Measurements from ENCODE around the gene DIDO1.

Gene DIDO1

DNA sequence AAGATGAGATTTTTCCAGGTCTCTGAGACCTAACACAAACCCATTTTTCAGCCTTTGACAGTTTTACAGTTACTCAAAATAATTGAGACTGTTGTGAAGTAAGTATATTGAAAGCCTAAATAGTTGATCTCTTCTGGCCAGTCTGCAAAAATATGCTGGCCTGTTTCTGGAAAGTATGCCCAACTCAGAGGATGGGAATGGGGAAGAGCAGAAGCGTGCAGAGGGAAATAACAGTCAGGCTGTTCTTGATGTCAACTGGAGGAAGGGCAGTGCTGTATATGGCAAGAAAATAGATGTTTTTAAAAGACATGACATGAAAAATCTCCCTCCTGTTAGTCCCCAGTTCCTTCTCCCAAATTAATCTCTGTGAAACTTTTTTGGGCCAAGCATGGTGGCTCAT lies 15.5 kb upstream of the DIDO1 start:
- TF ChIP-seq CTCF (IDR thresholded peaks at IDR 0.05) = no peak
- DNase-seq (ENCODE audit: low spot score) = no peak
- Histone ChIP-seq H3K27ac (no peak overlapping the region), H3K4me3 (no peak overlapping the region)

DNA sequence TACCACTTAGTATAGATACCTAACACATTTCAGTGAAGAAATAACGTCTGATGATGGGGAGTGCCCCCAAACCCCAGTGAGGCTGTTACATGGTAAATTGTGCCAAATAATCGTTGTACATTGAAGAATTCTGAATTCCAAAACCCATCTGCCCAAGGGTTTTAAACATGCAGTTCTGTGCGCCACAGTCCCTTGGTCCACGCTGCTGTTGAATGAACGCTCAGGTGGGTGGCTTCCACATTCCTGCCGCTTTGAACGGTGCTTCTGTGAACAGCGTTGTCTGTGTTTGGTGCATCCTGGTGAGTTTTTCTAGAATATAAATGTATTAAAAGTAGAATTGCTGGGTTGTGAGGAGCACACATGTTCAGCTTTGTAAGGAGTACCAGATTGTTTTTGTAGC lies 14.6 kb upstream of the DIDO1 start:
- TF ChIP-seq CTCF (IDR thresholded peaks at IDR 0.05) = no peak
- no peak overlapping the region for H3K4me3 ChIP-seq
- H3K27ac ChIP-seq = no peak overlapping the region
- DNase-seq (ENCODE audit: low spot score) = no peak

GRCh38 chr20:62938105-62938888 lies 12.0 kb upstream of the DIDO1 start, which contains the start of gene GID8:
TSS of gene GID8 (plus strand) at chr20:62938147. CDS start at chr20:62941503, 3,356 bp downstream.
- no peak for TF ChIP-seq CTCF (IDR thresholded peaks at IDR 0.05)
- peak within 1 kb of the TSS; percentile 93 for H3K4me3 ChIP-seq
- H3K27ac ChIP-seq = peak within 1 kb of the TSS; percentile 85 to 97
- no peak for DNase-seq (ENCODE audit: low spot score)

GRCh38 chr20:62937268-62938104 lies 11.2 kb upstream of the DIDO1 start:
- peak; percentile 97 for DNase-seq (ENCODE audit: low spot score)
- Histone ChIP-seq H3K27ac (peak overlapping the region; percentile 85 to 97), H3K4me3 (peak overlapping the region; percentile 93)
- TF ChIP-seq CTCF (IDR thresholded peaks at IDR 0.05) = no peak

DNA sequence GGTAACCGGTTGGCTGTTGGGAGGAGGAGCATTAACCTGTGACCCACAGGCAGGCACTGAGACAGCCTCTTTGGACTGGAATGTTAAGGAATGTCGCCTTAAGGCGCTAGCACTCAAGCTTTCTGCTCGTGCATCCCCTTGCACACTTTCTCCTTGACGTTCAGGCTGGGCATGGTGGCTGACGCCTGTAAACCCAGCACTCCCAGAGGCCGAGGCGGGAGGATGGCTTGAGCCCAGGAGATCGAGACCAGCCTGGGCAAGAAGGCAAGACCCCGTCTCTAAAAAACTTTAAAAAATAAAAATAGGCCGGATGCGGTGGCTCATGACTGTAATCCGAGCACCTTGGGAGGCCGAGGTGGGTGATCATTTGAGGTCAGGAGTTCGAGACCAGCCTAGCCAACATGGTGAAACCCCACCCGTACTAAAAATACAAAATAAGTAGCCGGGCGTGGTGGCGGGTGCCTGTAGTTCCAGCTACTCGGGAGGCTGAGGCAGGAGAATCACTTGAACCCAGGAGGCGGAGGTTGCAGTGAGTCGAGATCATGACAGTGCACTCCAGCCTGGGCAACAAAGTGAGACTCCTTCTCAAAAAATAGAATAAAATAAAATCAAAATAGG lies 9.8 kb upstream of the DIDO1 start:
- H3K4me3 ChIP-seq = peak overlapping the region; percentile 93
- TF ChIP-seq CTCF (IDR thresholded peaks at IDR 0.05) = no peak
- no peak for DNase-seq (ENCODE audit: low spot score)
- H3K27ac ChIP-seq = no peak overlapping the region

- no peak overlapping the region for H3K27ac ChIP-seq
- H3K4me3 ChIP-seq = no peak overlapping the region
- TF ChIP-seq CTCF (IDR thresholded peaks at IDR 0.05) = no peak
- DNase-seq (ENCODE audit: low spot score) = no peak
These were observed 9.1 kb upstream of the DIDO1 start for GRCh38 chr20:62935204-62935967.

All from coronary artery (tissue), 2 donors.